Vagina (tissue), 2 donors: ENCODE measurements around the gene RNPEPL1. TPM values are rescaled to one million over a fixed set of nuclear protein-coding genes. Genes with fewer than 3 reads are reported as not detected.
A peak's percentile ranks its signal among the peaks of the same experiment; 100 is the strongest.
"Not testable (repeated sequence)": the region's sequence is repeated elsewhere in the genome, so short reads cannot be mapped to it uniquely, and the experiment has no call there.

Experiments
- DNase-seq, 2 donors: peaks; one replicate each; pipeline ENCODE4 v3.0.0-alpha.2; 2017; ENCODE audit errors: extremely low spot score in 2 of 2
- H3K27ac ChIP-seq: fragments of 200-600 bp; sonication (generic); one replicate; pipeline ENCODE4 v1.5.1; 2019
- H3K27me3 ChIP-seq: fragments of 200-600 bp; sonication (generic); one replicate; pipeline ENCODE4 v1.5.1; 2019
- H3K36me3 ChIP-seq, 2 donors: fragments of 200-600 bp; sonication (generic); one replicate each; pipeline ENCODE4 v1.5.1; 2017 to 2019
- H3K4me1 ChIP-seq: fragments of 200-600 bp; sonication (generic); one replicate; pipeline ENCODE4 v1.5.1; 2019
- H3K4me3 ChIP-seq, 2 donors: fragments of 200-600 bp; sonication (generic); 1 replicate in 1 of 2; 2 replicates in 1 of 2; pipeline ENCODE4 v1.5.1; 2016 to 2019
- H3K9me3 ChIP-seq: fragments of 200-600 bp; sonication (generic); one replicate; pipeline ENCODE4 v1.5.1; 2019
- CTCF ChIP-seq, 3 experiments: fragments of 450-650 bp in 2 of 3; fragments of 200-600 bp in 1 of 3; sonication (generic) in 1 of 3; IDR thresholded peaks; one replicate each; pipeline ENCODE4 v1.5.1; 2017 to 2019; ENCODE audit warnings: antibody characterized with exemption in 3 of 3, mild to moderate bottlenecking in 2 of 3, moderate library complexity in 2 of 3
- POLR2A ChIP-seq, 2 donors: fragments of 450-650 bp; IDR thresholded peaks; one replicate each; pipeline ENCODE4 v1.6.1; 2017; ENCODE audit warnings: antibody characterized with exemption in 2 of 2, mild to moderate bottlenecking in 2 of 2, moderate library complexity in 2 of 2
- POLR2AphosphoS5 ChIP-seq, 2 donors: sonication (generic); formaldehyde crosslinking; IDR thresholded peaks; one replicate each; pipeline ENCODE4 v1.9.0; 2017; ENCODE audit warnings: antibody characterized with exemption in 2 of 2, mild to moderate bottlenecking in 2 of 2, low read depth in 1 of 2; ENCODE audit not compliant: insufficient read depth in 1 of 2
- intact Hi-C: fragments of 100-400 bp; cut with DNase I; formaldehyde crosslinking; loops from one replicate; pipeline ENCODE4 v1.15.1; 2023
- total RNA-seq: library from RNA; depleted of rRNA; stranded (reverse); fragments of >200 nt; gene quantifications from one replicate; pipeline ENCODE4 v1.2.3, GENCODE V29; 2016

Gene RNPEPL1
- total RNA-seq, 1 donor from 2014 or later = 65.1 TPM

- TF ChIP-seq POLR2AphosphoS5 (IDR thresholded peaks at IDR 0.05; ENCODE audit: insufficient read depth in 1 of 2, low read depth in 1 of 2) (no peak), POLR2A (IDR thresholded peaks at IDR 0.05) (no peak), CTCF (IDR thresholded peaks at IDR 0.05) (no peak)
- no peaks in the 10 kb centered on the region for H3K27me3 ChIP-seq
- intact Hi-C loops = no loop called here
- no peak for DNase-seq
- no peak overlapping the region for H3K27ac ChIP-seq
- peaks cover 0 to 7% of the 10 kb centered on the region in 2 donors for H3K36me3 ChIP-seq
- no peak overlapping the region for H3K4me3 ChIP-seq
- H3K9me3 ChIP-seq = no peaks in the 10 kb centered on the region
- H3K4me1 ChIP-seq = no peaks in the 10 kb centered on the region
Observed at GRCh38 chr2:240531038-240531437, 37.2 kb upstream of the RNPEPL1 start.

GRCh38 chr2:240532031-240532775 lies 36.1 kb upstream of the RNPEPL1 start:
- H3K27ac ChIP-seq = no peak overlapping the region
- H3K4me1 ChIP-seq = no peaks in the 10 kb centered on the region
- intact Hi-C loops = no loop called here
- H3K9me3 ChIP-seq = no peaks in the 10 kb centered on the region
- H3K27me3 ChIP-seq = no peaks in the 10 kb centered on the region
- no peak overlapping the region for H3K4me3 ChIP-seq
- TF ChIP-seq POLR2A (IDR thresholded peaks at IDR 0.05) (no peak), POLR2AphosphoS5 (IDR thresholded peaks at IDR 0.05; ENCODE audit: insufficient read depth in 1 of 2, low read depth in 1 of 2) (no peak), CTCF (IDR thresholded peaks at IDR 0.05) (no peak)
- no peak for DNase-seq
- peaks cover 0 to 7% of the 10 kb centered on the region in 2 donors for H3K36me3 ChIP-seq

GRCh38 chr2:240538031-240538780 lies 30.1 kb upstream of the RNPEPL1 start:
- Histone ChIP-seq H3K27ac (no peak overlapping the region), H3K4me1 (no peaks in the 10 kb centered on the region), H3K27me3 (no peaks in the 10 kb centered on the region), H3K4me3 (no peak overlapping the region), H3K36me3 (no peaks in the 10 kb centered on the region), H3K9me3 (no peaks in the 10 kb centered on the region)
- peak in 1 of 2 donors; percentile 44 for DNase-seq
- TF ChIP-seq POLR2A (IDR thresholded peaks at IDR 0.05) = no peak
- TF ChIP-seq CTCF (IDR thresholded peaks at IDR 0.05) = no peak
- TF ChIP-seq POLR2AphosphoS5 (IDR thresholded peaks at IDR 0.05; ENCODE audit: insufficient read depth in 1 of 2, low read depth in 1 of 2) = no peak
- intact Hi-C loops = no loop called here

- H3K36me3 ChIP-seq, intact Hi-C loops: not testable (repeated sequence)
Observed at GRCh38 chr2:240539101-240539500, 29.2 kb upstream of the RNPEPL1 start.

GRCh38 chr2:240539906-240540305 lies 28.4 kb upstream of the RNPEPL1 start:
- Histone ChIP-seq H3K4me1 (no peaks in the 10 kb centered on the region), H3K9me3 (no peaks in the 10 kb centered on the region), H3K27me3 (no peaks in the 10 kb centered on the region), H3K27ac (no peak overlapping the region), H3K36me3 (no peaks in the 10 kb centered on the region), H3K4me3 (no peak overlapping the region)
- TF ChIP-seq CTCF (IDR thresholded peaks at IDR 0.05) (no peak), POLR2A (IDR thresholded peaks at IDR 0.05) (no peak), POLR2AphosphoS5 (IDR thresholded peaks at IDR 0.05; ENCODE audit: insufficient read depth in 1 of 2, low read depth in 1 of 2) (no peak)
- no peak for DNase-seq
- intact Hi-C loops = no loop called here

More at GRCh38 chr2:240539101-240539500, 29.2 kb upstream of the RNPEPL1 start:
- H3K9me3 ChIP-seq, H3K4me1 ChIP-seq, H3K4me3 ChIP-seq, H3K27me3 ChIP-seq, H3K27ac ChIP-seq: not testable (repeated sequence)
- DNase-seq = peak in 1 of 2 donors; percentile 8
